Endothelial cell of hepatic sinusoid (primary cell): ENCODE measurements around the gene DIAPH3.

Source experiments
- in situ Hi-C: cut with HindIII; loops from 2 replicates; pipeline ENCODE4 v1.10.0; 2017; ENCODE audit warnings: low sequenced_read_pairs

The DIAPH3 gene

GRCh38 chr13:59793107-59793506 lies 370.6 kb downstream of the DIAPH3 start:
- in situ Hi-C loops = no loop called here

- in situ Hi-C loops = no loop called here
These were observed 373.1 kb downstream of the DIAPH3 start for GRCh38 chr13:59790626-59791025.

- in situ Hi-C loops = no loop called here
These were observed 374.2 kb downstream of the DIAPH3 start for GRCh38 chr13:59789558-59789957.

- in situ Hi-C loops = no loop called here
These were observed 376.0 kb downstream of the DIAPH3 start for GRCh38 chr13:59787679-59788078.

GRCh38 chr13:59782696-59783095 lies 381.0 kb downstream of the DIAPH3 start:
- in situ Hi-C loops = no loop called here

GRCh38 chr13:59780058-59780457 lies 383.7 kb downstream of the DIAPH3 start:
- in situ Hi-C loops = no loop called here

GRCh38 chr13:59776924-59777690 lies 386.6 kb downstream of the DIAPH3 start:
- in situ Hi-C loops = no loop called here

- in situ Hi-C loops = no loop called here
These were observed 389.2 kb downstream of the DIAPH3 start for GRCh38 chr13:59774491-59774971.

- in situ Hi-C loops = no loop called here
These were observed 392.5 kb downstream of the DIAPH3 start for GRCh38 chr13:59771272-59771671.

- in situ Hi-C loops = no loop called here
These were observed 393.3 kb downstream of the DIAPH3 start for GRCh38 chr13:59770451-59770850.

GRCh38 chr13:59766236-59766635 lies 397.5 kb downstream of the DIAPH3 start:
- in situ Hi-C loops = no loop called here

GRCh38 chr13:59755632-59756290 lies 408.0 kb downstream of the DIAPH3 start:
- in situ Hi-C loops = no loop called here

GRCh38 chr13:59754411-59754810 lies 409.3 kb downstream of the DIAPH3 start:
- in situ Hi-C loops = no loop called here

GRCh38 chr13:59750860-59751259 lies 412.9 kb downstream of the DIAPH3 start:
- in situ Hi-C loops = no loop called here

- in situ Hi-C loops = no loop called here
These were observed 415.7 kb downstream of the DIAPH3 start for GRCh38 chr13:59748046-59748445.

- in situ Hi-C loops = no loop called here
These were observed 416.2 kb downstream of the DIAPH3 start for GRCh38 chr13:59747529-59747928.

- in situ Hi-C loops = no loop called here
These were observed 417.3 kb downstream of the DIAPH3 start for GRCh38 chr13:59746291-59746962.

GRCh38 chr13:59745392-59745788 lies 418.3 kb downstream of the DIAPH3 start:
- in situ Hi-C loops = no loop called here

GRCh38 chr13:59744747-59745391 lies 418.9 kb downstream of the DIAPH3 start:
- in situ Hi-C loops = no loop called here

- in situ Hi-C loops = no loop called here
These were observed 420.5 kb downstream of the DIAPH3 start for GRCh38 chr13:59743195-59743594.

- in situ Hi-C loops = no loop called here
These were observed 421.3 kb downstream of the DIAPH3 start for GRCh38 chr13:59742467-59742866.
